BE2C (cell line): ENCODE results near the gene CRIP2.

Experiments
- DNase-seq: peaks from one replicate; pipeline ENCODE4 v3.0.0-alpha.2; 2020
- H3K27me3 ChIP-seq: fragments of 250-450 bp; sonication (Bioruptor Pico); 2 replicates; pipeline ENCODE4 v1.5.1; 2020; ENCODE audit warnings: mild to moderate bottlenecking
- H3K36me3 ChIP-seq: fragments of 250-450 bp; sonication (Bioruptor Pico); 2 replicates; pipeline ENCODE4 v1.5.1; 2020; ENCODE audit warnings: mild to moderate bottlenecking
- H3K4me1 ChIP-seq: fragments of 250-450 bp; sonication (Bioruptor Pico); 2 replicates; pipeline ENCODE4 v1.5.1; 2020
- H3K4me3 ChIP-seq: 2 replicates; pipeline ENCODE4 v1.5.1; 2011; ENCODE audit warnings: low read depth, low read length
- H3K9me3 ChIP-seq: fragments of 250-450 bp; sonication (Bioruptor Pico); 2 replicates; pipeline ENCODE4 v1.5.1; 2020
- TF ChIP-seq, protein P1 (sequence below): IDR thresholded peaks from 2 replicates; pipeline ENCODE4 v1.5.1; 2012; ENCODE audit warnings: mild to moderate bottlenecking, low read depth, low read length

The CRIP2 gene

DNA sequence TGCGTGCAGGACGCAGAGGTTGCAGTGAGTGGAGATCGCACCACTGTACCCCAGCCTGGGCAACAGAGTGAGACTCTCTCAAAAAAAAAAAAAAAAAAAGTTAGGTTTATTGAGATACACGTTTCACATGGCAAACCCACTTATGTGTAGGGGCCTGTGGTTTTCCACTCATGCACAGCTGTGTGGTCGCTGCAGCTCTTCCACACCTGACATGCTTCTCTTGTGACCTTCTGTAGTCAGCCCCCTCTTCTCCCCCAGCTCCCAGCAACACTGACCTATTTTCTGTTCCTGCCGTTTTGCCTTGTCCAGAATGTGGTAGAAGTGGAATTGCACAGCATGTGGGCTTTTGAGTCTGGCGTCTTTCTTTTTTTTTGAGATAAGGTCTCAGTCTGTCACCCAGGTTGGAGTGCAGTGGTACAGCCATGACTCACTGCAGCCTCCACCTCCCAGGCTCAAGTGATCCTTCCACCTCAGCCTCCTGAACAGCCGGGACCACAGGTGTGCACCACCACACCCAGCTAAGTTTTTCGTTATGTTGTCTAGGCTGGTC, 46.6 kb upstream of the CRIP2 start:
- TF ChIP-seq, protein P1, sequence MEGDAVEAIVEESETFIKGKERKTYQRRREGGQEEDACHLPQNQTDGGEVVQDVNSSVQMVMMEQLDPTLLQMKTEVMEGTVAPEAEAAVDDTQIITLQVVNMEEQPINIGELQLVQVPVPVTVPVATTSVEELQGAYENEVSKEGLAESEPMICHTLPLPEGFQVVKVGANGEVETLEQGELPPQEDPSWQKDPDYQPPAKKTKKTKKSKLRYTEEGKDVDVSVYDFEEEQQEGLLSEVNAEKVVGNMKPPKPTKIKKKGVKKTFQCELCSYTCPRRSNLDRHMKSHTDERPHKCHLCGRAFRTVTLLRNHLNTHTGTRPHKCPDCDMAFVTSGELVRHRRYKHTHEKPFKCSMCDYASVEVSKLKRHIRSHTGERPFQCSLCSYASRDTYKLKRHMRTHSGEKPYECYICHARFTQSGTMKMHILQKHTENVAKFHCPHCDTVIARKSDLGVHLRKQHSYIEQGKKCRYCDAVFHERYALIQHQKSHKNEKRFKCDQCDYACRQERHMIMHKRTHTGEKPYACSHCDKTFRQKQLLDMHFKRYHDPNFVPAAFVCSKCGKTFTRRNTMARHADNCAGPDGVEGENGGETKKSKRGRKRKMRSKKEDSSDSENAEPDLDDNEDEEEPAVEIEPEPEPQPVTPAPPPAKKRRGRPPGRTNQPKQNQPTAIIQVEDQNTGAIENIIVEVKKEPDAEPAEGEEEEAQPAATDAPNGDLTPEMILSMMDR, result no peak

DNA sequence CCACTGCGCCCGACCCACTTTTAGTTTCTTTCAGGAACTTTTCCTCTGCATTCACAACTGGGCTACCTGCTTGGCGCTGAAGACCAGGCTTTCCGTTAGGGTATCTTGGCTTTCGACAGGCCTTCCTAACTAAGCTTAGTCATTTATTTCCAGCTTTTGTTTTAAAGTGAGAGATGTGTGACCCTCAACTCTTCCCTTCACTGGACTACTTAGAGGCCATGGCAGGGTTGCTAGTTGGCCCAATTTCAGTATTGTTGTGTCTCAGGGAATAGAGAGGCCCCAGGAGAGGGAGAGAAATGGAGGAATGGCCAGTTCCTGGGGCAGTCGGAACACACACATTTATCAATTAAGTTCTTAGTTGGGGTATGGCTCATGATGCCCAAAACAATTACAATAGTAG, 44.6 kb upstream of the CRIP2 start:
- Histone ChIP-seq H3K4me1 (no peaks in the 10 kb centered on the region), H3K9me3 (no peaks in the 10 kb centered on the region), H3K27me3 (no peaks in the 10 kb centered on the region), H3K36me3 (peaks cover 51% of the 10 kb centered on the region), H3K4me3 (no peak overlapping the region)
- TF ChIP-seq, protein P1, result no peak
- no peak for DNase-seq

More for the DNA sequence above, 46.6 kb upstream of the CRIP2 start:
- Histone ChIP-seq H3K9me3 (no peaks in the 10 kb centered on the region), H3K4me1 (peaks cover 5% of the 10 kb centered on the region), H3K4me3 (no peak overlapping the region), H3K27me3 (no peaks in the 10 kb centered on the region), H3K36me3 (peaks cover 64% of the 10 kb centered on the region)
- DNase-seq, result no peak

DNA sequence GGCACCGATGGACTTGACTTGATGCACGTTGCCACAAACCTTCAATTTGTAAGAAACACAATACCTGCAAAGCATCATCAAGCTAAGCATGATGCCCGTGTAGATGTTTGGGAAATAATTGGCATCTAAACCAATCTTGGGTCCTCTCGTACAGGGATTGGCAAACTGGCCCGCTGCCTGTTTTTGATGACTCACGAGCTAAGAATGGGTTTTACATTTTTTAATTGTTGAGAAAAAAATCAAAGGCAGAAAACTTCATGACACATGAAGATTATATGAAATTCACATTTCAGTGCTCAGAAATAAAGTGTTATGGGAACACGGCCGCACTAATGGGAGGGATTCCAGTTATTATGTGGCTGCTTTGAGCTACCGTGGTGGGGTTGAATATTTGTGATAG, 44.1 kb upstream of the CRIP2 start:
- H3K27me3 ChIP-seq, result no peaks in the 10 kb centered on the region
- TF ChIP-seq, protein P1, result no peak
- H3K4me3 ChIP-seq, result no peak overlapping the region
- H3K4me1 ChIP-seq, result no peaks in the 10 kb centered on the region
- no peak for DNase-seq
- no peaks in the 10 kb centered on the region for H3K9me3 ChIP-seq
- peaks cover 50% of the 10 kb centered on the region for H3K36me3 ChIP-seq

DNA sequence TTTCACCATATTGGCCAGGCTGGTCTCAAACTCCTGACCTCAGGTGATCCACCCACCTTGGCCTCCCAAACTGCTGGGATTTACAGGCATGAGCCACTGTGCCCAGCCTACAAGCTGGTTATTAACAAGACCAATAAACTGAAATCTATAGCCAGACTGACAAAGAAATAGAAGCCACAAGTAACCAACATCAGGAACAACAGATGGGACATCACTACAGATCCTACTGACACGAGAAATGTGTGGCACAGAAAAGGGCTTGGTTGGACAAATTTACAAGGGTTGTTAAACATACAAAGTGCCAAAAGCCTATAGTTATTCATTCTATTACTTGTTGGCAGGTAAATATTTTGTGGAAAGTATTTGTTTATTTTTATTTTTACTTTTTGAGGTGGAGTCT, 43.4 kb upstream of the CRIP2 start:
- no peak for DNase-seq
- no peaks in the 10 kb centered on the region for H3K27me3 ChIP-seq
- TF ChIP-seq, protein P1, result no peak
- H3K36me3 ChIP-seq, result peaks cover 54% of the 10 kb centered on the region
- H3K4me3 ChIP-seq, result no peak overlapping the region
- no peaks in the 10 kb centered on the region for H3K4me1 ChIP-seq
- H3K9me3 ChIP-seq, result no peaks in the 10 kb centered on the region

DNA sequence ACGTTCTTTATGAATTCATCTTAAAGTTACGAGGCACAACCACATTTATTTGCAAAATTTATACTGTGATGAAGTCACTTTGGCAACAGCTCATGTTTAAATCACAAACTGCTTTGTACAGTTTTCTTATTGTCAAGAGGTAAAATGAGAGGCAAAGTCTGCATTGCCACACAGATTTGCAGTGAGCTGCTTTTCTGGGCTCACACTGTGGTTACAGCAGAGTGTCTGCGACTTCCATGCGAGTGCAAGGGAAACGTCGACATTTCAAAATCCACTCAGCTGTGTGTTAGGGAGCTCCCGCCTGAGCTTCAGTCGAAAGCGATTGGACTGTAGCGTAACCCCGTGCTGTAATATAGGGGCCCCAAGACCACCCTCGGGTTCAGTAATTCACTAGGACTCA, 42.0 kb upstream of the CRIP2 start:
- Histone ChIP-seq H3K9me3 (no peaks in the 10 kb centered on the region), H3K4me3 (no peak overlapping the region), H3K36me3 (peaks cover 48% of the 10 kb centered on the region), H3K27me3 (no peaks in the 10 kb centered on the region), H3K4me1 (no peaks in the 10 kb centered on the region)
- TF ChIP-seq, protein P1, result no peak
- DNase-seq, result no peak

DNA sequence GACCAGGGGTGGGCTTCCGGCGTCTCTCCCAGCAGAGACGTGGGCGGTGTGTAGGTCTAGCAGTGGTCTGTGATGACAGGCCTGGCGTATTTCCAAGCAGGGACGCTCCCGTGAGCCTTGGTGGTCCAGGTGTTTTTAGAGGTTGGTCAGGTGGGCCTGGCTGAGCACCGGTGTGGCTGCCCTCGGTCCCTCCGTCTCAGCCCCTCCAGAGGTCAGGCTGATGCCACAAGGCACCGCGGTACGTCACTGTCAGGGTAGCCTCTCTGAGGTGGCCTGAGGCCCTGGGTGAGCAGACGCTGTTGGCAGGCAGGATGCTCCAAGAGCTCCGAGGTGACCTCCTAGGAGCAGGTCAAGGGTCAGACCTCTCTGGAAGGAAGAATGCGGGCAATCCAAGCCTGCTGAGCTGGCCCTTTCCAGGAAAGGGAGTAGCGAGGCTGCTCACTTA, 41.4 kb upstream of the CRIP2 start:
- Histone ChIP-seq H3K4me3 (no peak overlapping the region), H3K27me3 (no peaks in the 10 kb centered on the region), H3K36me3 (peaks cover 49% of the 10 kb centered on the region), H3K9me3 (no peaks in the 10 kb centered on the region), H3K4me1 (no peaks in the 10 kb centered on the region)
- DNase-seq, result no peak
- TF ChIP-seq, protein P1, result no peak
